Liver (tissue), 3 donors: ENCODE measurements around the gene FASTKD1.

Experiments used
- ATF3 ChIP-seq: IDR thresholded peaks from 2 replicates; pipeline ENCODE4 v1.6.1; 2016; ENCODE audit warnings: antibody characterized with exemption
- CTCF ChIP-seq: fragments of 150-350 bp; IDR thresholded peaks from 2 replicates; pipeline ENCODE4 v1.5.1; 2017; ENCODE audit warnings: improper control_type of control experiment, low read depth, low read length; ENCODE audit not compliant: missing input control
- FOXA2 ChIP-seq: IDR thresholded peaks from 2 replicates; pipeline ENCODE4 v1.6.1; 2016; ENCODE audit warnings: antibody characterized with exemption
- HNF4A ChIP-seq, 2 donors: conservative IDR thresholded peaks; 2 replicates each; pipeline ENCODE4 v1.6.1; 2016; ENCODE audit warnings: antibody characterized with exemption in 2 of 2, mild to moderate bottlenecking in 2 of 2
- HNF4G ChIP-seq: IDR thresholded peaks from 2 replicates; pipeline ENCODE4 v1.6.1; 2016; ENCODE audit warnings: antibody characterized with exemption
- JUND ChIP-seq, 2 donors: IDR thresholded peaks; 2 replicates each; pipeline ENCODE4 v1.6.1; 2016; ENCODE audit warnings: antibody characterized with exemption in 2 of 2
- MAX ChIP-seq: IDR thresholded peaks from 2 replicates; pipeline ENCODE4 v1.6.1; 2016; ENCODE audit warnings: antibody characterized with exemption
- NR2F2 ChIP-seq: IDR thresholded peaks from 2 replicates; pipeline ENCODE4 v1.6.1; 2016; ENCODE audit warnings: antibody characterized with exemption
- RAD21 ChIP-seq, 2 donors: IDR thresholded peaks; 2 replicates each; pipeline ENCODE4 v1.6.1; 2016; ENCODE audit warnings: antibody characterized with exemption in 2 of 2, mild to moderate bottlenecking in 2 of 2
- REST ChIP-seq: IDR thresholded peaks from 2 replicates; pipeline ENCODE4 v1.6.1; 2016; ENCODE audit warnings: antibody characterized with exemption, mild to moderate bottlenecking
- SP1 ChIP-seq: IDR thresholded peaks from 2 replicates; pipeline ENCODE4 v1.6.1; 2018; ENCODE audit warnings: antibody characterized with exemption, mild to moderate bottlenecking
- TAF1 ChIP-seq: conservative IDR thresholded peaks from 2 replicates; pipeline ENCODE4 v1.6.1; 2016; ENCODE audit warnings: antibody characterized with exemption, mild to moderate bottlenecking
- ZBTB33 ChIP-seq: IDR thresholded peaks from 2 replicates; pipeline ENCODE4 v1.6.1; 2016; ENCODE audit warnings: antibody characterized with exemption
- donor health status: healthy.
- donor health status: healthy.

GRCh38 chr2:169504651-169505050, 69.0 kb downstream of the FASTKD1 start:
- TF ChIP-seq JUND (IDR thresholded peaks at IDR 0.05) = no peak
- no peak for TF ChIP-seq CTCF
- no peak for TF ChIP-seq HNF4A (conservative IDR thresholded peaks at IDR 0.05)
- TF ChIP-seq ZBTB33 = no peak
- TF ChIP-seq HNF4G = no peak
- no peak for TF ChIP-seq REST
- no peak for TF ChIP-seq RAD21 (IDR thresholded peaks at IDR 0.05)
- TF ChIP-seq MAX = no peak
- no peak for TF ChIP-seq FOXA2
- no peak for TF ChIP-seq ATF3
- TF ChIP-seq TAF1 = no peak
- no peak for TF ChIP-seq SP1
- no peak for TF ChIP-seq NR2F2
